ENCODE results near the gene AMZ2. TPM values are rescaled to one million over a fixed set of nuclear protein-coding genes. Genes with fewer than 3 reads are reported as not detected.

AMZ2 gene
- total RNA-seq, 4 donors from 2014 or later, result 38.2 to 69.9 (median 60.1) TPM

DNA sequence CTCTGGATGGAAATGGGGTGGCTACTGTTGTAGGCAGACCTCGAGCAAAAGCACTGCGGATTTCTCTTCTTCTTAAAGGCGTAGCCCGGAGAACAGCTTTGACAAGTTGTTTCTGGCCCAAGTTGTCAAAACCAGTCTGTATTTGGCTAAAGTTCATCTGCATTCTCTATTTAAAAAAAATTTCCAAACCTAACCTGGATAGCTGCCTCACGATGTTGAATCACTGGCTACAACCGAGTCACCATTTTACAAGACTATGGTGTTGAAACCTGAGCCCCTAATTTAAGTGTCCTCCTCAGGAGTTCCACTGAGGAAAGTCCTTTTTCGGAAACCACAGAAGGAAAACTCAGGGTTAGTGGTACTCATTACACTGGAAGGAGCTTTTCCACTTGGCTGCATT lies 41.6 kb downstream of the AMZ2 start:
- Histone ChIP-seq H3K27ac (replicated peaks in 1 of 4) (no peak overlapping the region), H3K27me3 (peaks cover 0 to 42% (median 18%) of the 10 kb centered on the region in 4 donors), H3K36me3 (no peaks in the 10 kb centered on the region), H3K4me3 (no peak overlapping the region), H3K4me1 (peaks cover 17 to 31% (median 27%) of the 10 kb centered on the region in 4 donors), H3K9me3 (no peaks in the 10 kb centered on the region)
- intact Hi-C loops (cut with DNase I), result no loop called here
- no peak for DNase-seq (ENCODE audit: extremely low spot score)
- 81% methylated on average over 7 of the region's 7 CpGs for WGBS
- TF ChIP-seq POLR2A (IDR thresholded peaks at IDR 0.05; ENCODE audit: low read depth), result no peak
- no peak for TF ChIP-seq POLR2AphosphoS5 (IDR thresholded peaks at IDR 0.05)
- TF ChIP-seq EP300 (IDR thresholded peaks at IDR 0.05), result no peak
- TF ChIP-seq CTCF (IDR thresholded peaks at IDR 0.05), result no peak

DNA sequence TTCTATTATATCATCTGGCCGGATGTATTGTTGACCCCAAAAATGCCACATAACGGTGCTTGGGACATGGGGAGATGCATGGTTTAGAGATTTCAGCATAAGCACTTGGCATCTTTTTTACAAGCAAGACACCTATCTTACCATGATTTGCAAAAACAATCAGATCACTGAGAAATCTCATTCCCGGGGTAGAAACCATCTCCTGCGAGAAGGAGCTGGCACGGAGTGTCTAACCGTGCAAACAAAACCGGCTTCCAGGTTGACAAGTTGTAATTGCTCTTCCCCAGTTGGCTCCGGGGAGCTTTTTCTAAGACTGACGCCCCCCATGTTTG lies 42.1 kb downstream of the AMZ2 start:
- TF ChIP-seq EP300 (IDR thresholded peaks at IDR 0.05) (no peak), POLR2A (IDR thresholded peaks at IDR 0.05; ENCODE audit: low read depth) (no peak), POLR2AphosphoS5 (IDR thresholded peaks at IDR 0.05) (no peak), CTCF (IDR thresholded peaks at IDR 0.05) (no peak)
- peaks cover 0 to 46% (median 19%) of the 10 kb centered on the region in 4 donors for H3K27me3 ChIP-seq
- no peaks in the 10 kb centered on the region for H3K36me3 ChIP-seq
- no peak overlapping the region for H3K27ac ChIP-seq (replicated peaks in 1 of 4)
- intact Hi-C loops (cut with DNase I), result no loop called here
- peaks cover 17 to 31% (median 27%) of the 10 kb centered on the region in 4 donors for H3K4me1 ChIP-seq
- DNase-seq (ENCODE audit: extremely low spot score), result no peak
- 16% methylated on average over 9 of the region's 9 CpGs for WGBS
- peak overlapping the region; percentile 62 to 67 (median 66) for H3K4me3 ChIP-seq
- H3K9me3 ChIP-seq, result no peaks in the 10 kb centered on the region

DNA sequence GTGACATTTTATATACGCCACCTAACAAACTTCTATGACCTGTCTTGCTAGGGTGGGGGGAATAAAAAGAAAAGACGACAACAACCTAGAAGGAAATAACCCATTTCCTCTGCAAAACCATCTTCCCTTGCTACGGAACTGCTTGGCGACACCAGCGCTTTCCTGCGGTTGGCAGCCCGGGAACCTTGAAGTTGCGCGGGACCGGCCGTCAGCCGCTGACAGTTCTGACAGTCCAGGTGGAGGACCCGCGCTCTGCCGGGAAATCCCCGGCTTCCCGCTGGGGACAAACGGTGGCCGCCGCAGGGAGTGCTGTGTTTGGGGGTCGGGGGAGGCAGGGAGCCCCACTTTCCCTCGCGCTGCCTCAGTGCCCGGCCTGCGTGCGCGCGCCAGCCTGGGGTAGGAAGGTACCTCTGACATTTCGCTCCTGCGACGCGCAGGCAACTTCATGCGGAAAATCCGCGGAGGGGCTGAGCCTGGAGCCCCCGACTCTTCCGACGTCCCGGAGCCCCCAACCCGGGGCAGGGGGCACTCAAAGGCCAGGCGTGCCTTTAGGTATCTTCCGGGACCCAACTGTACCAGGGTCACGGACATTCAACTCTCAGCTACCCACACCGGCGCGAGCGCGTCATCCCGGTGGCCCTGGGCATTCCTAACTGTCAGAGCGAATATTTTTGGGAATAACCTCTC lies 42.6 kb downstream of the AMZ2 start:
- Histone ChIP-seq H3K4me3 (peak overlapping the region; percentile 62 to 67 (median 66)), H3K36me3 (no peaks in the 10 kb centered on the region), H3K9me3 (no peaks in the 10 kb centered on the region), H3K27me3 (peaks cover 0 to 52% (median 19%) of the 10 kb centered on the region in 4 donors), H3K27ac (replicated peaks in 1 of 4) (peak overlapping the region in 1 of 4 donors; percentile 7), H3K4me1 (peaks cover 17 to 31% (median 27%) of the 10 kb centered on the region in 4 donors)
- 4% methylated on average over 18 of the region's 50 CpGs for WGBS
- no peak for DNase-seq (ENCODE audit: extremely low spot score)
- TF ChIP-seq CTCF (IDR thresholded peaks at IDR 0.05) (no peak), EP300 (IDR thresholded peaks at IDR 0.05) (no peak), POLR2A (IDR thresholded peaks at IDR 0.05; ENCODE audit: low read depth) (no peak), POLR2AphosphoS5 (IDR thresholded peaks at IDR 0.05) (no peak)
- intact Hi-C loops (cut with DNase I), result no loop called here

GRCh38 chr17:68290955-68291835 lies 43.4 kb downstream of the AMZ2 start, which contains the start of the genes ARSG and SLC16A6:
Gene ARSG, plus strand, starts transcription at chr17:68291495. Its CDS starts 15,999 bp downstream, at chr17:68307494.
Gene SLC16A6, minus strand, starts transcription at chr17:68291127. Its CDS starts 12,807 bp downstream, at chr17:68278320.
- H3K4me1 ChIP-seq, result peaks cover 17 to 31% (median 27%) of the 10 kb centered on the region in 4 donors
- TF ChIP-seq EP300 (IDR thresholded peaks at IDR 0.05), result no peak
- TF ChIP-seq POLR2AphosphoS5 (IDR thresholded peaks at IDR 0.05), result no peak
- no peak for TF ChIP-seq CTCF (IDR thresholded peaks at IDR 0.05)
- TF ChIP-seq POLR2A (IDR thresholded peaks at IDR 0.05; ENCODE audit: low read depth), result no peak
- H3K27ac ChIP-seq (replicated peaks in 1 of 4), result peak within 1 kb of the TSS; percentile 45 to 71 (median 50)
- H3K36me3 ChIP-seq, result no peaks in the 10 kb centered on the region
- H3K27me3 ChIP-seq, result peaks cover 0 to 59% (median 19%) of the 10 kb centered on the region in 4 donors
- WGBS, result 0% methylated on average over 18 of the region's 96 CpGs
- H3K9me3 ChIP-seq, result no peaks in the 10 kb centered on the region
- intact Hi-C loops (cut with DNase I), result no loop called here
- peak within 1 kb of the TSS; percentile 62 to 67 (median 66) for H3K4me3 ChIP-seq
- DNase-seq (ENCODE audit: extremely low spot score), result no peak
